ENCODE measurements around the gene KLHL17.

- TF ChIP-seq CTCF (IDR thresholded peaks at IDR 0.05; ENCODE audit: low read depth, low read length, poor library complexity, severe bottlenecking) (no peak), EZH2phosphoT487 (IDR thresholded peaks at IDR 0.05; ENCODE audit: borderline replicate concordance, low read length) (no peak)
Measured at GRCh38 chr1:1001057-1001783, 40.8 kb downstream of the KLHL17 start.
